CD8-positive, alpha-beta memory T cell (primary cell): ENCODE data around the gene KANSL1L. TPM values are rescaled to one million over a fixed set of nuclear protein-coding genes. Genes with fewer than 3 reads are reported as not detected.
"Not testable (repeated sequence)": the region's sequence is repeated elsewhere in the genome, so short reads cannot be mapped to it uniquely, and the experiment has no call there.

Experiments used
- CTCF ChIA-PET: fragments of 350-600 bp; sonication (Branson Sonifier 250); formaldehyde crosslinking; loops from one replicate; lab custom pipeline; 2021; ENCODE audit warnings: antibody characterized with exemption; lab: Charles Lee
- POLR2A ChIA-PET: fragments of 350-600 bp; sonication (Branson Sonifier 250); formaldehyde crosslinking; loops from one replicate; lab custom pipeline; 2021; ENCODE audit warnings: antibody characterized with exemption; lab: Charles Lee
- DNase-seq, 5 donors: peaks; one replicate each; pipeline versions ENCODE4 v3.0.0 to v3.0.0-alpha.2; 2020 to 2022; ENCODE audit warnings: mixed read lengths in 1 of 5
- H3K27ac ChIP-seq: one replicate; pipeline ENCODE4 v1.7.0; 2013; ENCODE audit warnings: low read depth, mild to moderate bottlenecking, low read length, moderate library complexity
- H3K27me3 ChIP-seq: 2 replicates; pipeline ENCODE4 v1.7.0; 2013; ENCODE audit warnings: low read length, mild to moderate bottlenecking; ENCODE audit not compliant: insufficient read depth, poor library complexity, severe bottlenecking
- H3K36me3 ChIP-seq: 2 replicates; pipeline ENCODE4 v1.7.0; 2013; ENCODE audit warnings: mild to moderate bottlenecking, low read length, moderate library complexity; ENCODE audit not compliant: insufficient read depth
- H3K4me1 ChIP-seq: 2 replicates; pipeline ENCODE4 v1.7.0; 2013; ENCODE audit warnings: mild to moderate bottlenecking, low read length, moderate library complexity; ENCODE audit not compliant: insufficient read depth
- H3K4me3 ChIP-seq: 2 replicates; pipeline ENCODE4 v1.7.0; 2013; ENCODE audit warnings: mild to moderate bottlenecking, low read length
- H3K9me3 ChIP-seq: 2 replicates; pipeline ENCODE4 v1.7.0; 2013; ENCODE audit warnings: mild to moderate bottlenecking, low read length
- H3K27ac Mint-ChIP-seq, 8 donors: one replicate each; pipeline ENCODE4 v1.8.0; 2020 to 2021; ENCODE audit warnings: mixed read lengths in 8 of 8, mild to moderate bottlenecking in 6 of 8, inconsistent platforms in 3 of 8, moderate library complexity in 3 of 8
- H3K27me3 Mint-ChIP-seq, 2 donors: one replicate each; pipeline ENCODE4 v1.8.0; 2020 to 2021; ENCODE audit warnings: mixed read lengths in 2 of 2, mild to moderate bottlenecking in 1 of 2, moderate library complexity in 1 of 2
- H3K36me3 Mint-ChIP-seq, 3 donors: one replicate each; pipeline ENCODE4 v1.8.0; 2020 to 2021; ENCODE audit warnings: mixed read lengths in 3 of 3, inconsistent platforms in 1 of 3, mild to moderate bottlenecking in 1 of 3
- H3K4me1 Mint-ChIP-seq, 3 donors: one replicate each; pipeline ENCODE4 v1.8.0; 2020 to 2021; ENCODE audit warnings: mixed read lengths in 3 of 3, inconsistent platforms in 1 of 3, mild to moderate bottlenecking in 1 of 3
- H3K4me3 Mint-ChIP-seq, 7 donors: one replicate each; pipeline ENCODE4 v1.8.0; 2020 to 2021; ENCODE audit warnings: mixed read lengths in 7 of 7, mild to moderate bottlenecking in 6 of 7, moderate library complexity in 4 of 7, inconsistent platforms in 2 of 7
- H3K9me3 Mint-ChIP-seq, 5 donors: one replicate each; pipeline ENCODE4 v1.8.0; 2020 to 2022; ENCODE audit warnings: mixed read lengths in 5 of 5, mild to moderate bottlenecking in 3 of 5, moderate library complexity in 2 of 5, inconsistent platforms in 1 of 5
- polyA plus RNA-seq: library from polyadenylated mRNA; unstranded; fragments of 300-500 nt; fragmentation: Illumina TruSeq; gene quantifications from one replicate; pipeline ENCODE4 v1.2.3, GENCODE V29; 2021
- total RNA-seq, 2 experiments: library from RNA; stranded (reverse); gene quantifications; one replicate each; pipeline ENCODE4 v1.2.3, GENCODE V29; 2021

Gene KANSL1L
- total and polyA plus RNA-seq, 3 experiments from 2014 or later = 1.0 to 6.3 (median 5.0) TPM

- no peak for DNase-seq
- ChIA-PET CTCF (interaction anchor here (1.3 kb wide), 1 partner anchor 211 kb away, joined by 4 read pairs; no protein-coding TSS in a partner anchor), POLR2A (no interaction called here)
- no peaks in the 10 kb centered on the region for H3K4me1 ChIP-seq
- Mint-ChIP-seq H3K4me1 (no peaks in the 10 kb centered on the region), H3K27me3 (peaks cover 24 to 44% of the 10 kb centered on the region in 2 donors), H3K27ac (no peak overlapping the region), H3K4me3 (no peak overlapping the region), H3K9me3 (peaks cover 17 to 36% (median 31%) of the 10 kb centered on the region in 5 donors), H3K36me3 (peaks cover 2 to 33% (median 4%) of the 10 kb centered on the region in 3 donors)
- H3K36me3 ChIP-seq = no peaks in the 10 kb centered on the region
- no peak overlapping the region for H3K4me3 ChIP-seq
- no peak overlapping the region for H3K27ac ChIP-seq
- H3K9me3 ChIP-seq = no peaks in the 10 kb centered on the region
- H3K27me3 ChIP-seq = no peaks in the 10 kb centered on the region
Observed at GRCh38 chr2:210188190-210188589, 17.0 kb upstream of the KANSL1L start.

GRCh38 chr2:210183936-210184335 lies 12.7 kb upstream of the KANSL1L start:
- H3K4me1 ChIP-seq, POLR2A ChIA-PET, H3K27ac Mint-ChIP-seq, H3K27ac ChIP-seq, H3K9me3 ChIP-seq, DNase-seq, H3K36me3 ChIP-seq, CTCF ChIA-PET, H3K4me3 ChIP-seq, H3K27me3 ChIP-seq, H3K4me3 Mint-ChIP-seq: not testable (repeated sequence)
- Mint-ChIP-seq H3K36me3 (peaks cover 2 to 41% (median 4%) of the 10 kb centered on the region in 3 donors), H3K9me3 (peaks cover 17 to 41% (median 31%) of the 10 kb centered on the region in 5 donors), H3K27me3 (peaks cover 20 to 36% of the 10 kb centered on the region in 2 donors), H3K4me1 (peaks cover 10 to 18% (median 15%) of the 10 kb centered on the region in 3 donors)

GRCh38 chr2:210181606-210182088 lies 10.4 kb upstream of the KANSL1L start:
- H3K27me3 ChIP-seq, H3K4me3 ChIP-seq, H3K4me1 ChIP-seq, H3K36me3 ChIP-seq, H3K27ac ChIP-seq, POLR2A ChIA-PET, H3K9me3 ChIP-seq: not testable (repeated sequence)
- CTCF ChIA-PET = interaction anchor here (0.9 to 1.7 kb wide), 2 partner anchors 171 to 221 kb away, joined by 3 to 5 read pairs; no protein-coding TSS in a partner anchor
- Mint-ChIP-seq H3K4me1 (peaks cover 10 to 18% (median 15%) of the 10 kb centered on the region in 3 donors), H3K4me3 (peak overlapping the region in 6 of 7 donors; percentile 20 to 73 (median 53)), H3K36me3 (peaks cover 2 to 40% (median 4%) of the 10 kb centered on the region in 3 donors), H3K9me3 (peaks cover 17 to 40% (median 30%) of the 10 kb centered on the region in 5 donors), H3K27me3 (peaks cover 20 to 22% of the 10 kb centered on the region in 2 donors), H3K27ac (peak overlapping the region in 2 of 8 donors; percentile 48 to 86)
- peak in 2 of 5 donors; percentile 31 to 46 for DNase-seq

- peak overlapping the region in 1 of 8 donors; percentile 48 for H3K27ac Mint-ChIP-seq
- DNase-seq = not testable (repeated sequence)
Observed at GRCh38 chr2:210181033-210181605, 9.9 kb upstream of the KANSL1L start.

GRCh38 chr2:210180477-210180876 lies 9.3 kb upstream of the KANSL1L start:
- Mint-ChIP-seq H3K9me3 (peaks cover 11 to 28% (median 21%) of the 10 kb centered on the region in 5 donors), H3K4me1 (peaks cover 10 to 18% (median 15%) of the 10 kb centered on the region in 3 donors), H3K4me3 (peak overlapping the region in 1 of 7 donors; percentile 14), H3K36me3 (peaks cover 2 to 30% (median 4%) of the 10 kb centered on the region in 3 donors), H3K27ac (peak overlapping the region in 1 of 8 donors; percentile 29), H3K27me3 (peaks cover 13% of the 10 kb centered on the region in 2 donors)
- H3K27me3 ChIP-seq = no peaks in the 10 kb centered on the region
- no peak overlapping the region for H3K4me3 ChIP-seq
- POLR2A ChIA-PET = no interaction called here
- DNase-seq = no peak
- H3K36me3 ChIP-seq = no peaks in the 10 kb centered on the region
- CTCF ChIA-PET = interaction anchor here (1.7 kb wide), 1 partner anchor 220 kb away, joined by 5 read pairs; no protein-coding TSS in a partner anchor
- H3K27ac ChIP-seq = no peak overlapping the region
- H3K4me1 ChIP-seq = peaks cover 8% of the 10 kb centered on the region
- H3K9me3 ChIP-seq = no peaks in the 10 kb centered on the region

More at GRCh38 chr2:210181033-210181605, 9.9 kb upstream of the KANSL1L start:
- H3K4me3 ChIP-seq, H3K27ac ChIP-seq, H3K9me3 ChIP-seq, H3K4me1 ChIP-seq, H3K36me3 ChIP-seq, POLR2A ChIA-PET, H3K27me3 ChIP-seq: not testable (repeated sequence)
- H3K4me1 Mint-ChIP-seq = peaks cover 10 to 18% (median 15%) of the 10 kb centered on the region in 3 donors
- H3K27me3 Mint-ChIP-seq = peaks cover 17 to 18% of the 10 kb centered on the region in 2 donors
- peak overlapping the region in 6 of 7 donors; percentile 20 to 73 (median 53) for H3K4me3 Mint-ChIP-seq
- CTCF ChIA-PET = interaction anchor here (0.9 to 1.7 kb wide), 2 partner anchors 171 to 220 kb away, joined by 3 to 5 read pairs; no protein-coding TSS in a partner anchor
- H3K36me3 Mint-ChIP-seq = peaks cover 2 to 35% (median 4%) of the 10 kb centered on the region in 3 donors
- H3K9me3 Mint-ChIP-seq = peaks cover 14 to 35% (median 26%) of the 10 kb centered on the region in 5 donors

- H3K4me3 ChIP-seq = no peak overlapping the region
- DNase-seq = no peak
- ChIA-PET POLR2A (no interaction called here), CTCF (no interaction called here)
- H3K9me3 ChIP-seq = no peaks in the 10 kb centered on the region
- no peak overlapping the region for H3K27ac ChIP-seq
- Mint-ChIP-seq H3K27ac (no peak overlapping the region), H3K36me3 (peaks cover 2 to 21% (median 4%) of the 10 kb centered on the region in 3 donors), H3K27me3 (peaks cover 5 to 6% of the 10 kb centered on the region in 2 donors), H3K4me3 (no peak overlapping the region), H3K4me1 (peaks cover 10 to 18% (median 15%) of the 10 kb centered on the region in 3 donors), H3K9me3 (peaks cover 8 to 18% (median 11%) of the 10 kb centered on the region in 5 donors)
- H3K4me1 ChIP-seq = peaks cover 8% of the 10 kb centered on the region
- no peaks in the 10 kb centered on the region for H3K27me3 ChIP-seq
- no peaks in the 10 kb centered on the region for H3K36me3 ChIP-seq
Observed at GRCh38 chr2:210179351-210179990, 8.3 kb upstream of the KANSL1L start.

- DNase-seq = no peak
- ChIA-PET POLR2A (no interaction called here), CTCF (interaction anchor here (0.8 to 1.4 kb wide), 2 partner anchors 16 to 21 kb away, joined by 3 read pairs; no protein-coding TSS in a partner anchor)
- H3K27me3 ChIP-seq = no peaks in the 10 kb centered on the region
- Mint-ChIP-seq H3K36me3 (peaks cover 0 to 4% (median 0%) of the 10 kb centered on the region in 3 donors), H3K9me3 (peaks cover 0 to 3% (median 0%) of the 10 kb centered on the region in 5 donors), H3K4me1 (peaks cover 10 to 18% (median 15%) of the 10 kb centered on the region in 3 donors), H3K4me3 (no peak overlapping the region), H3K27me3 (no peaks in the 10 kb centered on the region), H3K27ac (no peak overlapping the region)
- H3K4me1 ChIP-seq = peaks cover 8% of the 10 kb centered on the region
- no peaks in the 10 kb centered on the region for H3K9me3 ChIP-seq
- no peaks in the 10 kb centered on the region for H3K36me3 ChIP-seq
- H3K4me3 ChIP-seq = no peak overlapping the region
- H3K27ac ChIP-seq = no peak overlapping the region
Observed at GRCh38 chr2:210177769-210178168, 6.6 kb upstream of the KANSL1L start.
